Left ventricle myocardium inferior (tissue), 1 donor: ENCODE results near the gene PILRA. TPM values are rescaled to one million over a fixed set of nuclear protein-coding genes. Genes with fewer than 3 reads are reported as not detected.
A peak's percentile ranks its signal among the peaks of the same experiment; 100 is the strongest.
"Not testable (repeated sequence)": the region's sequence is repeated elsewhere in the genome, so short reads cannot be mapped to it uniquely, and the experiment has no call there.

Experiments
- DNase-seq: peaks from one replicate; pipeline ENCODE4 v3.0.0-alpha.2; 2020
- H3K27ac ChIP-seq: fragments of 200-600 bp; replicated peaks from 2 replicates; pipeline ENCODE4 v1.8.0; 2021
- H3K27me3 ChIP-seq: fragments of 200-600 bp; 2 replicates; pipeline ENCODE4 v1.8.0; 2021; ENCODE audit warnings: low read depth
- H3K36me3 ChIP-seq: fragments of 200-600 bp; 2 replicates; pipeline ENCODE4 v1.8.0; 2021
- H3K4me1 ChIP-seq: fragments of 200-600 bp; 2 replicates; pipeline ENCODE4 v1.8.0; 2021
- H3K4me3 ChIP-seq: fragments of 200-600 bp; 2 replicates; pipeline ENCODE4 v1.8.0; 2021; ENCODE audit warnings: mild to moderate bottlenecking, moderate library complexity
- H3K9me3 ChIP-seq: fragments of 200-600 bp; replicated peaks from 2 replicates; pipeline ENCODE4 v1.8.0; 2021
- CTCF ChIP-seq: fragments of 200-600 bp; IDR thresholded peaks from 2 replicates; pipeline ENCODE4 v1.8.0; 2021; ENCODE audit warnings: antibody characterized with exemption, mild to moderate bottlenecking, borderline replicate concordance
- intact Hi-C: fragments of 100-400 bp; cut with micrococcal nuclease; formaldehyde crosslinking; loops from one replicate; pipeline ENCODE4 v1.11.0; 2022
- total RNA-seq: library from RNA; stranded (reverse); fragmentation: NEBNext Ultra II Directional; extraction: Animal tissue kit (Norgen Biotek cat#: 25700); gene quantifications from one replicate; pipeline ENCODE4 v1.2.1, GENCODE V29; 2021
- donor health status: DM: no; HTN: yes; CAD: no; lungs with severe emphysema.

The PILRA gene
- total RNA-seq, 1 donor from 2014 or later, result 2.0 TPM

DNA sequence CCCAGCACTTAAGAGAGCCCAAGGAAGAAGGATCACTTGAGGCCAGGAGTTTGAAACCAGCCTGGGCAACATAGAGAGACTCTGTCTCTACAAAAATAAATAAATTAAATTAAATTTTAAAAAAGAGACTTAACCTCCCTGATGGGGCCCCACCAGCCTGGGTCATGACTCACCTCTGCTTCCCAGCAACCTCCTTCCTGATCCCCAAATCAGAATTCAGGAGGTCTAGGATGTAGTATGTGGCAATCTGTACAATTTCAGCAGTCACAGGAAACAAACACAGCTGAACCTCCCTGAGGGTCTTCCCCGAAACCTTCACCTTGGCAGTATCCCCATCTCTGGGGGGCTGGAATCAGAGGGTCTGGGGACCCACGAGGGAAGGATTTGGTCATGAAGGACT is 72.8 kb downstream of the PILRA start:
- no peak for TF ChIP-seq CTCF
- DNase-seq, result no peak
- Histone ChIP-seq H3K27ac (peak overlapping the region; percentile 85), H3K4me1 (peaks cover 34% of the 10 kb centered on the region), H3K4me3 (no peak overlapping the region), H3K27me3 (no peaks in the 10 kb centered on the region), H3K9me3 (no peaks in the 10 kb centered on the region), H3K36me3 (no peaks in the 10 kb centered on the region)
- intact Hi-C loops, result no loop called here

GRCh38 chr7:100447363-100447762 is 74.1 kb downstream of the PILRA start:
- intact Hi-C loops, H3K36me3 ChIP-seq, H3K27ac ChIP-seq, H3K27me3 ChIP-seq, DNase-seq, H3K4me3 ChIP-seq, H3K9me3 ChIP-seq: not testable (repeated sequence)
- peaks cover 34% of the 10 kb centered on the region for H3K4me1 ChIP-seq

DNA sequence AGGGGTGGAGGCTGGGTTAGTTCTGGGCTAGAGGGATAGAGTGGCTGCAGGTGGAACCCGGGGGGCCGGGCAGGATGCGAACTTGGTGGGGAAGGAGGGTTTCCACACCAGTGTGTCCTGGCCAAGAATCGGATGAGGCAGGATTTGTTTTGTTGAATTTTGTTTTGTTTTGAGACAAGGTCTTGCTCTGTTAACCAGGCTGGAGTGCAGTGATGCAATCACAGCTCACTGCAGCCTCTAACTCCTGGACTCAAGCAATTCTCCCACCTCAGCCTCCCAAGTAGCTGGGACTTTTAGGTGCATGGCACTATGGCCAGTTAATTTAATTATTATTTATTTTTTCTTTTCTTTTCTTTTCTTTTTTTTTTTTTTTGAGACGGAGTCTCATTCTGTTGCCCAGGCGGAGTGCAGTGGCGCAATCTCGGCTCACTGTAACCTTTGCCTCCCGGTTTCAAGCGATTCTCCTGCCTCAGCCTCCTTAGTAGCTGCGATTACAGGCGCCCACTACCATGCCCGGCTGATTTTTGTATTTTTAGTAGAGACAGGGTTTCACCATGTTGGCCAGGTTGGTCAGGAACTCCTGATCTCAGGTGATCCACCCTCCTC is 76.0 kb downstream of the PILRA start:
- intact Hi-C loops, result no loop called here
- TF ChIP-seq CTCF, result no peak
- Histone ChIP-seq H3K4me3 (peak overlapping the region; percentile 76), H3K9me3 (no peaks in the 10 kb centered on the region), H3K4me1 (peaks cover 26% of the 10 kb centered on the region), H3K27me3 (no peaks in the 10 kb centered on the region), H3K36me3 (no peaks in the 10 kb centered on the region), H3K27ac (peak overlapping the region; percentile 94)
- DNase-seq, result no peak

Other genes starting within 250 kb of the PILRA start
- 2.0 TPM for gene MBLAC1, start 246.5 kb upstream of the PILRA start, total RNA-seq
- gene LAMTOR4, start 224.6 kb upstream of the PILRA start, total RNA-seq, result 100 TPM
- 7.1 TPM for gene TRAPPC14, start 214.8 kb upstream of the PILRA start, total RNA-seq
- 1.5 TPM for gene GAL3ST4, start 204.9 kb upstream of the PILRA start, total RNA-seq
- 0.25 TPM for gene GPC2, start 196.1 kb upstream of the PILRA start, total RNA-seq
- 0.74 TPM for gene STAG3, start 195.6 kb upstream of the PILRA start, total RNA-seq
- not detected for gene PVRIG, start 153.5 kb upstream of the PILRA start, total RNA-seq
- gene SPDYE3, start 65.8 kb upstream of the PILRA start, total RNA-seq, result not detected
- 10.6 TPM for gene PILRB, start 15.4 kb upstream of the PILRA start, total RNA-seq
- 4.6 TPM for gene ZCWPW1, start 55.2 kb downstream of the PILRA start, total RNA-seq
- gene MEPCE, start 56.3 kb downstream of the PILRA start, total RNA-seq, result 23.6 TPM
- gene PPP1R35, start 63.0 kb downstream of the PILRA start, total RNA-seq, result 10.8 TPM
- 0.88 TPM for gene SPACDR, start 90.8 kb downstream of the PILRA start, total RNA-seq
- gene TSC22D4, start 105.7 kb downstream of the PILRA start, total RNA-seq, result 47.5 TPM
- gene NYAP1, start 110.4 kb downstream of the PILRA start, total RNA-seq, result 0.38 TPM
- 26.6 TPM for gene AGFG2, start 165.7 kb downstream of the PILRA start, total RNA-seq
- 1.1 TPM for gene SAP25, start 200.4 kb downstream of the PILRA start, total RNA-seq
- gene LRCH4, start 212.6 kb downstream of the PILRA start, total RNA-seq, result 26.6 TPM
- gene FBXO24, start 212.8 kb downstream of the PILRA start, total RNA-seq, result 0.25 TPM
- gene PCOLCE, start 228.9 kb downstream of the PILRA start, total RNA-seq, result 40.8 TPM
- 10.2 TPM for gene MOSPD3, start 239.1 kb downstream of the PILRA start, total RNA-seq